Measurements from ENCODE around the gene ACOXL. TPM values are rescaled to one million over a fixed set of nuclear protein-coding genes. Genes with fewer than 3 reads are reported as not detected.

ACOXL gene
- total and polyA plus RNA-seq, 9 donors, result 0.17 to 0.31 (median 0.23) TPM; not detected in 4

DNA sequence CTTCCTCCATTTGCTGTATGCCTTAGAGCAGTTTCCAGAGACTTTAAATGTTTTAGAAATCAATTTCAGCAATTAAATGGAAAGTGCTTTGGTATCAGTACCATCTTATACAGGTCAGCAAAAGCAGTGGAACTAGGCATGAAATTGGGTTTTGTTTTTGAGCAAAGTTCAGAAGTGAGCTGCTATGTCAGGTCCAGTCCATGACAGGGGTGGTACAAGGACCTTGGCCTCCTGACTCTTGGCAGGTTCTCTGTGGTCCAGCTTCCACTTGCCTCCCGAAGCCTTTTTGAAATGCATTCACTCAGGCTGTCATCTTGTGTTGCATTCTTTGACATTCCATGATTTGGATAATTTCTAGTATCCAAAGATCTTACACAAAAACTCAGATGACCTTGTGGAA, 159.3 kb downstream of the ACOXL start:
- no peaks in the 10 kb centered on the region for H3K27me3 ChIP-seq
- WGBS, 3 donors, result 0% methylated on average over 1 of the region's 1 CpG
- no peak overlapping the region for H3K4me3 ChIP-seq
- H3K4me1 ChIP-seq (ENCODE audit: insufficient read depth), result no peaks in the 10 kb centered on the region
- DNase-seq, result no peak
- intact Hi-C loops (cut with DNase I), result no loop called here
- no peak overlapping the region for H3K27ac ChIP-seq
- no peaks in the 10 kb centered on the region for H3K9me3 ChIP-seq
- no peaks in the 10 kb centered on the region for H3K36me3 ChIP-seq
- TF ChIP-seq POLR2A (IDR thresholded peaks at IDR 0.05) (no peak), EP300 (IDR thresholded peaks at IDR 0.05) (no peak)
- TF ChIP-seq, protein P1, sequence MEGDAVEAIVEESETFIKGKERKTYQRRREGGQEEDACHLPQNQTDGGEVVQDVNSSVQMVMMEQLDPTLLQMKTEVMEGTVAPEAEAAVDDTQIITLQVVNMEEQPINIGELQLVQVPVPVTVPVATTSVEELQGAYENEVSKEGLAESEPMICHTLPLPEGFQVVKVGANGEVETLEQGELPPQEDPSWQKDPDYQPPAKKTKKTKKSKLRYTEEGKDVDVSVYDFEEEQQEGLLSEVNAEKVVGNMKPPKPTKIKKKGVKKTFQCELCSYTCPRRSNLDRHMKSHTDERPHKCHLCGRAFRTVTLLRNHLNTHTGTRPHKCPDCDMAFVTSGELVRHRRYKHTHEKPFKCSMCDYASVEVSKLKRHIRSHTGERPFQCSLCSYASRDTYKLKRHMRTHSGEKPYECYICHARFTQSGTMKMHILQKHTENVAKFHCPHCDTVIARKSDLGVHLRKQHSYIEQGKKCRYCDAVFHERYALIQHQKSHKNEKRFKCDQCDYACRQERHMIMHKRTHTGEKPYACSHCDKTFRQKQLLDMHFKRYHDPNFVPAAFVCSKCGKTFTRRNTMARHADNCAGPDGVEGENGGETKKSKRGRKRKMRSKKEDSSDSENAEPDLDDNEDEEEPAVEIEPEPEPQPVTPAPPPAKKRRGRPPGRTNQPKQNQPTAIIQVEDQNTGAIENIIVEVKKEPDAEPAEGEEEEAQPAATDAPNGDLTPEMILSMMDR (IDR thresholded peaks at IDR 0.05), result no peak

DNA sequence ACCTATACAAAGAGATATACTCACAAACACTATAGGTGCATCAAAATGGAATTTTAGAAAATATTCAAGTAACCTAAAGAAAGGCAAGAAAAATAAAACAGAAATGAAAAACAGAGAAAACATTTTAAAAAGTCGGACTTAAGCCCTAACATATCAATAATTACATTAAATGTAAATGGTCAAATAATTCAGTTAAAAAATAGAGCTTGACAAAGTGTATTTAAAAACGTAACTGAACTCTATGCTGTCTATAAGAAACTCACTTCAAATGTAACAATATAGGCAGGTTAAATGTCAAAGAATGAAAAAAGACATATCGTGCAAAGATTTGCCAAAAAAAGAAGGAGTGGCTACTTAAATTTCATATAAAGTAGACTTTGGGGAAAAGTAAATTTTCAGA, 163.9 kb downstream of the ACOXL start:
- TF ChIP-seq EP300 (IDR thresholded peaks at IDR 0.05) (no peak), POLR2A (IDR thresholded peaks at IDR 0.05) (no peak)
- TF ChIP-seq, protein P1 (IDR thresholded peaks at IDR 0.05), result no peak
- 50 to 86% (median 76%) methylated on average over 3 of the region's 3 CpGs for WGBS, 3 donors
- no peaks in the 10 kb centered on the region for H3K27me3 ChIP-seq
- no peak for DNase-seq
- no peaks in the 10 kb centered on the region for H3K4me1 ChIP-seq (ENCODE audit: insufficient read depth)
- H3K4me3 ChIP-seq, result no peak overlapping the region
- no peak overlapping the region for H3K27ac ChIP-seq
- intact Hi-C loops (cut with DNase I), result no loop called here
- no peaks in the 10 kb centered on the region for H3K36me3 ChIP-seq
- no peaks in the 10 kb centered on the region for H3K9me3 ChIP-seq

DNA sequence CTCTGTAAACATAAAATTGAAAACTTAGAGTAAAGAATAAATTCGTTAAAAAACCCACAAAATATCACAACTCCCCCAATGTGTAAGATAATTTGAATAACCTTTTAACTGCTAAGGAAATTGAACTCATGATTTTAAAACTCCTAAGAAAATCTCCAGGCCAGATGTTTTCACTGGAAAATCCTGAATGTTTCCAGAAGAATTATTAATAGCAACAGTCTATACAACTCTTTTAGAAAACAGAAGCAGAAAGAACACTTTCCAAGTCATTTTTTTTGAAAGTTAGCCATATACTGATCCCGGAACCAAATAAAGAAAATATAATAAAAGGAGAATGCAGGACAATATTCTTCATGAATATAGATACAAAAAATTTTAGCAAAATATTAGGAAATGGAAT, 165.6 kb downstream of the ACOXL start:
- Histone ChIP-seq H3K9me3 (no peaks in the 10 kb centered on the region), H3K4me3 (no peak overlapping the region), H3K4me1 (ENCODE audit: insufficient read depth) (no peaks in the 10 kb centered on the region), H3K36me3 (no peaks in the 10 kb centered on the region), H3K27ac (no peak overlapping the region), H3K27me3 (no peaks in the 10 kb centered on the region)
- intact Hi-C loops (cut with DNase I), result no loop called here
- no peak for TF ChIP-seq POLR2A (IDR thresholded peaks at IDR 0.05)
- TF ChIP-seq EP300 (IDR thresholded peaks at IDR 0.05), result no peak
- TF ChIP-seq, protein P1 (IDR thresholded peaks at IDR 0.05), result no peak
- WGBS, 3 donors, result 16 to 26% (median 25%) methylated on average over 2 of the region's 2 CpGs
- no peak for DNase-seq

DNA sequence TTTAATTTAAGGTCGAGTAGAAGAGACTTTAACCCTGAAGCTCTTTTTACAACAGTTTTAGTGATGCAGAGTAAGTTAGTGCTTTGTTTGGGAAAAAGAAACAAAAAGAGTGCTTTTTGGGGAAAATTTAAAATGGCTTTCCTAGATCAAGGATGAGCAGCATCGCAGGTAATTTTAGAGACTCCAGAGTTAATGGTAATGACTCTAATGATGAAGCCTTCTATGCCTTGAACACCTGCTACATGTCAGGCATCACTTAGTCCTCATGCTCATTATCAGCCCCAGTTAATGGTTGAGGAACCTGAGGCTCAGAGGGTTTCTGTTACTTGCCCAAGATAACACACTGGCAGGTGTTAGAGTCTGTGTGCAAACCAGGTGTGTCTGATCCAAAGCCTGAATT, 167.8 kb downstream of the ACOXL start:
- Histone ChIP-seq H3K36me3 (no peaks in the 10 kb centered on the region), H3K9me3 (no peaks in the 10 kb centered on the region), H3K4me1 (ENCODE audit: insufficient read depth) (no peaks in the 10 kb centered on the region), H3K27ac (no peak overlapping the region), H3K27me3 (no peaks in the 10 kb centered on the region), H3K4me3 (no peak overlapping the region)
- intact Hi-C loops (cut with DNase I), result no loop called here
- no peak for TF ChIP-seq EP300 (IDR thresholded peaks at IDR 0.05)
- TF ChIP-seq, protein P1 (IDR thresholded peaks at IDR 0.05), result no peak
- no peak for DNase-seq
- WGBS, 3 donors, result 48 to 64% (median 54%) methylated on average over 2 of the region's 2 CpGs

DNA sequence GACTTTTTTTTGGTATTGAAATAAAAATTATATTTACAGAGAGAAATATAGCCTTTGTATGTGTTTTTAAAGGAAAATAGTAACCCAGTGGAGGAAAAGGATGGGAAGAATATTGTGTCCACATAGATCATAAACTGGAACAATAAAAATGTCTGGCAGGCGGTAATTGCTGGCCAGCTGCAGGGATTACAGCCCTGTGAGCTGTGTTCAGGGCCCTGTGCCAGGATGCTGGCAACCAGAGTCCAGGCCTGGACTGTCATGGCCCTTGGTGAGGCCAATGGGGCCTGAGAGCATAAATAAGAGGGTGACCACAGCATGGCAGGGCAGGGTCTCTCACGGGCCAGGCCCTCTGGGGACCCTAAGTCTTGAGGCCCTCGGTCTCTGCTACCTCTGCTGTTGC, 171.2 kb downstream of the ACOXL start:
- H3K4me1 ChIP-seq (ENCODE audit: insufficient read depth), result no peaks in the 10 kb centered on the region
- no peaks in the 10 kb centered on the region for H3K27me3 ChIP-seq
- no peak overlapping the region for H3K27ac ChIP-seq
- intact Hi-C loops (cut with DNase I), result no loop called here
- H3K9me3 ChIP-seq, result no peaks in the 10 kb centered on the region
- no peaks in the 10 kb centered on the region for H3K36me3 ChIP-seq
- 68 to 86% (median 78%) methylated on average over 3 of the region's 3 CpGs for WGBS, 3 donors
- no peak for TF ChIP-seq EP300 (IDR thresholded peaks at IDR 0.05)
- TF ChIP-seq, protein P1 (IDR thresholded peaks at IDR 0.05), result no peak
- TF ChIP-seq POLR2A (IDR thresholded peaks at IDR 0.05), result no peak
- no peak for DNase-seq
- H3K4me3 ChIP-seq, result no peak overlapping the region

Measured in ovary (tissue), 9 donors.